Daoy (cell line): ENCODE data around the gene RNF227. TPM values are rescaled to one million over a fixed set of nuclear protein-coding genes. Genes with fewer than 3 reads are reported as not detected.
"Not testable (repeated sequence)": the region's sequence is repeated elsewhere in the genome, so short reads cannot be mapped to it uniquely, and the experiment has no call there.

Experiments
- DNase-seq: peaks from one replicate; pipeline ENCODE4 v3.0.0-alpha.2; 2015; ENCODE audit warnings: low read depth
- total RNA-seq: library from RNA; depleted of rRNA; stranded (reverse); fragments of >200 nt; shearing (Covaris generic); gene quantifications from 2 replicates; pipeline ENCODE4 v1.2.3, GENCODE V29; 2014; rRNA removed

Gene RNF227
- total RNA-seq, 1 experiment from 2014 or later, result 1.6 TPM

DNA sequence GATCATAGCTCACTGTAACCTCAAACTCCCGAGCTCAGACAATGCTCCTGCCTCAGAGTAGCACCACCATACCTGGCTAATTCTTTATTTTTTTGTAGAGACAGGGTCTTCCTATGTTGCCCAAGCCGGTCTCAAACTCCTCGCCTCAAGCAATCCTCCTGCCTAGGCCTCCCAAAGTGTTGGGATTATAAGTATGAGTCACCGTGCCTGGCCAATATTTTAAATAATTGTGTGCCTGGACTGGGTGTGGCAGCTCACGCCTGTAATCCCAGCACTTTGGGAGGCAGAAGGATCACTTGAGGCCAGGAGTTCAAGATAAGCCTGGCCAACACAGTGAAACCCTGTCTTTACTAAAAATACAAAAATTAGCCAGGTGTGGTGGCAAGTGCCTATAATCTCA lies 51.7 kb downstream of the RNF227 start:
- DNase-seq, result not testable (repeated sequence)

Other genes with a start within 250 kb of the RNF227 start
- gene TP53, start 228.8 kb downstream of the RNF227 start, total RNA-seq, result 47.8 and 70.9 TPM in 2 replicates
- 33.7 and 41.4 TPM in 2 replicates for gene WRAP53, start 227.8 kb downstream of the RNF227 start, total RNA-seq
- 1.0 and 2.1 TPM in 2 replicates for gene EFNB3, start 211.1 kb downstream of the RNF227 start, total RNA-seq
- gene DNAH2, start 198.5 kb downstream of the RNF227 start, total RNA-seq, result under 0.01 TPM in 1 of 2 replicates, not detected in the other
- gene KDM6B, start 82.1 kb downstream of the RNF227 start, total RNA-seq, result 0.11 and 0.60 TPM in 2 replicates
- 0.46 TPM in 1 of 2 replicates, not detected in the other for gene TMEM88, start 61.2 kb downstream of the RNF227 start, total RNA-seq
- gene NAA38, start 58.7 kb downstream of the RNF227 start, total RNA-seq, result 99.2 and 136 TPM in 2 replicates
- 5.5 and 6.7 TPM in 2 replicates for gene CYB5D1, start 58.3 kb downstream of the RNF227 start, total RNA-seq
- 27.5 and 31.8 TPM in 2 replicates for gene CHD3, start 27.5 kb downstream of the RNF227 start, total RNA-seq
- gene KCNAB3, start 13.6 kb upstream of the RNF227 start, total RNA-seq, result 0.29 and 2.5 TPM in 2 replicates
- gene TRAPPC1, start 15.7 kb upstream of the RNF227 start, total RNA-seq, result 5.4 and 13.1 TPM in 2 replicates
- 14.9 and 22.0 TPM in 2 replicates for gene CNTROB, start 15.9 kb upstream of the RNF227 start, total RNA-seq
- under 0.01 TPM in 1 of 2 replicates, not detected in the other for gene GUCY2D, start 86.3 kb upstream of the RNF227 start, total RNA-seq
- not detected in 2 replicates for gene ALOX15B, start 122.8 kb upstream of the RNF227 start, total RNA-seq
- not detected in 2 replicates for gene ALOX12B, start 171.4 kb upstream of the RNF227 start, total RNA-seq
- 0.03 TPM in 1 of 2 replicates, not detected in the other for gene ALOXE3, start 202.2 kb upstream of the RNF227 start, total RNA-seq
- 0.40 and 0.92 TPM in 2 replicates for gene HES7, start 207.8 kb upstream of the RNF227 start, total RNA-seq
- gene PER1, start 236.1 kb upstream of the RNF227 start, total RNA-seq, result 0.74 and 1.9 TPM in 2 replicates
- gene VAMP2, start 246.7 kb upstream of the RNF227 start, total RNA-seq, result 2.7 and 3.5 TPM in 2 replicates